GM18868 (cell line): Measurements from ENCODE around the gene GRIFIN.

Source experiments
- ATAC-seq: cut with Tn5 transposase; IDR thresholded peaks from one replicate; pipeline ENCODE4 v1.9.1; 2021; ENCODE audit warnings: mild to moderate bottlenecking, moderate library complexity; ENCODE audit not compliant: unreplicated experiment

The GRIFIN gene

DNA sequence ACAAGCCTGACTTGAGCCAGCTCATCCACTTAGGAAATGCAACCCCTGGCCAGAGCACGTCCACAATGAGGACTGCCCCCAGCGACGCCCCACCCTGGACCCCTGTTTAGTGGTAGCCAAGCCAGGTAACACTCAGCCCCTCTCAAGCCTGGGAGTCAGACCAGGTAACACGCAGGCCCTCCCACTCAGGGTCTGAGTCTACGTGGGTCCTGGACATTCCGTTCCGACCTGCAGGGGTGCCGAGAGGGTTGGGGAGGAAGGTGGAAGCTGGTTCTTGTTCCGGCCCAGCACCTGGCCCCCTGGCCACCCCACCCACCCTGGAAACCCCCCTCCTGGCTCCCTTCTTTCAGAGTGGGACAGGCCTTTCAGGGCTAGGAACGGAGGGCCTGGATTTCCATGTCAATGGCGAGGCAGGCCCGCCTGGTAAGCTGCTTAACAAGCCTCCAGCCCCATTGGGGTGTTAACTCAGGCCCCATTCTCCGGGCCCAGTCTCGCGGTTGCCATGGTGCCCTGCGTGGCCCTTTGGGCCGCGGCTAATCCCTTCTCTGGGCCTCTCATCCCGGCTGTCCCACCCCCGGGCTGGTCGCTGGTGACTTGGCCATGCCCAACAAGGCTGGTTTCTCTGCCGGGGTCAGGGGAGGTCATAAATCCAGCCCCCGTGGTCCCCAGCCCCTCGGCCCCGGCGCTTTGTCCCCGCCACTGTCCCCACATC lies 23.7 kb upstream of the GRIFIN start:
- ATAC-seq, result no peak

DNA sequence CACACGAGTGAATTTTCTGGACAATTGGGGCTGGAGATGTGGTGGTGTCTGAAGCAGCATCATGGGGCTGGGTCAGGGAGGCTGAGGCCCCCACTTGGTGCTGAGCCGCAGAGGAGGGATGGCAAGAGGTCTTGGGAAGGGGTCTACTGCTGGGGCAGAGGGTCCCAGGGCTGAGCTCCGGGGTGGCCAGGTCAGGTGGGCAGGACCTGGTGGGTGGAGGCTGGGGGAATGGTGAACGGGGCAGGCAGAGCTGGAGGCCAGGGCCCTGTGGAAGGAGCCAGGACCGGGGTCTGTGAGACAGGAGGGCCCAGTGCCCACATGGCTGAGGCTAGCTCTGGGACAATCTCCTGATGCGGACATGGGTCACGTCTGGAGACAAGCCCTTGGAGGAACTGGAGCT lies 23.0 kb upstream of the GRIFIN start:
- no peak for ATAC-seq

- ATAC-seq, result no peak
Measured at GRCh38 chr7:2498708-2499107, 22.5 kb upstream of the GRIFIN start.

DNA sequence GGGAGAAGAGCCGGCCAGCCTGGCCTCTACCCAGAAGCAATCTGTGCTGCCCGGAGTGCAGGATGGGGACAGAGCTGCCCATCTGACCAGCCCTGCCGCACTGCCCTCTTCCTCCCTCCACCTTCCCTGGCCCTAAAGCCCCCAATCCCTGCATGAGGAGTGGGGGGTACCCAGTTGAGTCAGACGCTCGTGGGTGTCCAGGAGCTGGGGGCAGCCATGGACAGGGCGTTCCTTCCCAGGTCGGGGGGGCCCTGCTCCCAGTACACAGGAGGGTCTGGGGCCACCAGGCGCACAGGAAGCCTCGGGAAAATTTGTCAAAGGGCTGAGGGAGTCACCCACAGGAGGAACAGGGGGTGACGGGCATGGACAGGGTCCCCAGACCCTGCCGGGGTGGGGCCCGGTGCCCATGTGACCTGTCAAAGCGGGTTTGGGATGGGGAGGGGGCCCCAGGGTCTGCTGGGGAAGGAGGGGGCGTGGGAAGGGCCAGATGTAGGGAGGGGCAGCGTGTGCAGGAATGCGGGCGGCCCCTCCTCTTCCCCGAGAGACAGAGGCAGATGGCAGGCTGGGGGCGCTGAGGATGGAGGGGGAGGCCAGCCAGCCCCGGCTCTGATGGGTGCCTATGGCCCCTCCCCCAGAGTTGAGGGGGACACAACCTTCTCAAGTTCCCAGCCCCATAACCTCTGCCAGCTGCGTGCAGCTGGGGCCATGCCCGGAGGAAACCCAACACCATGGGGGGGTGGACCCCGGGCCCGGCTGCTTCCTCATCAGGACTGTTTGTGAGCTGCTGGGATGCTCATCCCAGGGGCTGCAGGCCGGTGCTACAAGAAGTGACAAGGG lies 21.5 kb upstream of the GRIFIN start:
- ATAC-seq, result no peak

DNA sequence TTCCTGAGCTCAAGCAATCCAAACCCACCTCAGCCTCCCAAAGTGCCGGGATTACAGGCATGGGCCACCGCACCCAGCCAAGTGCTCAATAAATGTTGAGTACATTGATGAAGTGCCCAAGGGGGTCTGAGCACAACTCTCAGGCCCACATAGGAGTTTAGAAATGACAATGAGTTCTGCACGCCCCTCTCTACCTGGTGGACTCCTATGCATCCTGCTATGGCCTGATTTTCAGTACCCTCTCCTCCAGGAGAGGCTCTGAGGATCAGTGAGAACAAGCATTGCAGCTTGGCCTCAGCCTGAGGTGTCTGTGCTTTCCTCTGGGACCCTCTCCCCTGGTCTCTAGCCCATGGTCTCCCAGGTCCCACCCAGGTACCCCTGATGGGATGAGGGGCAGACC lies 20.9 kb upstream of the GRIFIN start:
- ATAC-seq, result no peak

DNA sequence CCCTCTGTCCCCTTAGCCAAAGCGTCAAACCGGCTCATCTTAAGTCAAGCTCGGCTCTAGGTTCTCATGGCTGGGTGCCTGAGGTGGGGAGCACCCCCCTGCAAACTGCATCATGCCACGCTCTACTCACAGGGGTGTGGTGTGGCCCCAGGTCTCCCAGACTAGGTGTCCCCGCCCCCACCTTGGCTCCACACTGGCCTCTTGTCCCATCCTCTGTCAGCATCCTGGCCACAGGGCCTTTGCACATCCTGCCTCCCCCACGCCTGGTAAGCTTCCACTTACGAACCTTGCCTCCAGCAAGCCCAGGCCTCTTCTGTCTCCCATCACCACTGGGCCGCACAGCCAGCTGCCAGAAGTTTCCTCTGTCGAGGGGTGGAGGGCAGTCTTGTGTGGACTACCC lies 20.2 kb upstream of the GRIFIN start:
- ATAC-seq, result no peak

DNA sequence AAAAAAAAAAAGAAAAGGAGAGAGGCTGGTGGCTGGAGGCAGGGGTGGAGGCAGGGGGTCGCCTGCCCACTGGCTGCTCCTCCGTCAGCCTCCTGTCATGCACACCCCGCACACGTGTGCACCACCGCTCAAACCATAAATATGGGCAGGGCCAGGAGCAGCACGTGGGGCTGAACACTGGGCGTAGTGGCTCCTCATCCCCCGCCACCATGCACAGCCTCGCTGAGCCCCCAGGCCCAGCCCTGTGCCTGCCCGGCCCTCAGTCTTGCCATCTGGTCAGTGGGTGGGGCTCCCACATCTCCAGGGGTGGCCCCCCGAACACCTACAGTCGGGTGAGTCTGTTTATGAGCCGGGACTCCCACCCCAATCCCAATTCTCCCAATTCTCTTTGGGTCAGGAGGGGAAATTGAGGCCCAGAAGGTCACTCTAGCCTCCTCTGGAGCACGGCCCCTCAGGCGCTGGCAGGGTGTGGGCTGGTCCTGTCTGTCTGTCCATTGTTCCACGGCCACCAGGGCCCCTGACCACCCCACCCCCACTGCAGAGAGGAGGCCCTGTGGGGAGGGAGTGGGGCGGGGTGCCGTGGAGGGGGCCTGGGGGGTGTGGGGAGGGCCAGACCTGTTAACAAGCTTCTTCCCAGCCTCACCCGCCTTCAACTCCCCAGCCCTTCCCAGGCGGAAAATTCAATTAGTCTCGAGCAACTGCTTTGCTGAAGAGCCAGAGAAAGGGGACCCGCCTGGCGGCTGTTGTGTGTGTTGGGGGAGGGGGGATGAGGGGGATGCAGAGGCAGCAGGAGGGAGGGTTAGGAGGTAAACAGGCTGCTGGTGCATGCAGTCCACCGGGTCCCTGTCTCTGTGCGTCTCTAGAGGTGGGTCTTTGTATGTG lies 19.5 kb upstream of the GRIFIN start:
- no peak for ATAC-seq

DNA sequence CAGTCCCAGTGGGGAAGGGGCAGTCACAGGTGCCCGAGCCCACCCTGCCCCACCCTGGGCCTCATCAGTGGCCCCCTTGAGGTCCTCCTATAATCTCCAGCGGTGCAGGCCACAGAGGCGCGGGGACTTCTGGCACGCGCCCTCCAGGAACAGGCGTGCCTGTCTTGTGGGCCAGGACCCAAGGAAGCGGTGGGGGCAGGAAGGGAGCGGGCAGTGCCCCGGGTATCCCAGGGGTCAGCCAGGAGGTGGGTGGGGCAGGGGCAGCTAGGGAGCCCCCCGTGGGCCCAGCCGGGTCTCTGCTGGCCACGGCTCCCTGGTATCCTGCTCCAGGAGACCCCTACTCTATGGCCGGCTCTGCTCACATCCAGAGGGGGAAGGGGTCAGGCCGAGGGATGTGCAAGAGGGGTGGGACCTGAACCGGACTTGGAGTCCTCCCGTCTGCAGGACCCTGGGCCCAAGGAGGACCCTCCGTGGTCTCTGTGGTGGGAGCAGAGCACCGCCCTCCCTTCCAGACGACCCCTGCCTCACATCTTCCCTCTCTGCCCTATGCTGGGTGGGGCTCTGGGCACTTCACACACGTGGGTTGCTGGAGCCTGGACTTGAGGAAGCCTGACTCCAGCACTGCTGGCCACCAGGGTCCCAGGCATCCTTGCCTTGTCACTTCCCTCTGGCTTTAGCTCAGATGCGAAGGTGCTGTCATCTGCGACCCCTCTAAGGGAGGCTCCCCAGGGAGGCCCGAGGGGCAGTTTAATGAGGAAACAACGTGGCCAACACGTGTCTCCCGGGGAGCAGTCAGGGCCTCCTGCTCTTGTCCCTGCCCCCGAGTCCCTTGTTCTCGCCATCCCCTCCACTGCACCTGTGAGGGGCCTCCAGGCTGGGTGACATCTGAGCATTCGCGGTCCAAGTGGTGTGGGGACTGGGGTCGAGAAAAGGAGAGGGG lies 18.3 kb upstream of the GRIFIN start:
- ATAC-seq, result no peak

DNA sequence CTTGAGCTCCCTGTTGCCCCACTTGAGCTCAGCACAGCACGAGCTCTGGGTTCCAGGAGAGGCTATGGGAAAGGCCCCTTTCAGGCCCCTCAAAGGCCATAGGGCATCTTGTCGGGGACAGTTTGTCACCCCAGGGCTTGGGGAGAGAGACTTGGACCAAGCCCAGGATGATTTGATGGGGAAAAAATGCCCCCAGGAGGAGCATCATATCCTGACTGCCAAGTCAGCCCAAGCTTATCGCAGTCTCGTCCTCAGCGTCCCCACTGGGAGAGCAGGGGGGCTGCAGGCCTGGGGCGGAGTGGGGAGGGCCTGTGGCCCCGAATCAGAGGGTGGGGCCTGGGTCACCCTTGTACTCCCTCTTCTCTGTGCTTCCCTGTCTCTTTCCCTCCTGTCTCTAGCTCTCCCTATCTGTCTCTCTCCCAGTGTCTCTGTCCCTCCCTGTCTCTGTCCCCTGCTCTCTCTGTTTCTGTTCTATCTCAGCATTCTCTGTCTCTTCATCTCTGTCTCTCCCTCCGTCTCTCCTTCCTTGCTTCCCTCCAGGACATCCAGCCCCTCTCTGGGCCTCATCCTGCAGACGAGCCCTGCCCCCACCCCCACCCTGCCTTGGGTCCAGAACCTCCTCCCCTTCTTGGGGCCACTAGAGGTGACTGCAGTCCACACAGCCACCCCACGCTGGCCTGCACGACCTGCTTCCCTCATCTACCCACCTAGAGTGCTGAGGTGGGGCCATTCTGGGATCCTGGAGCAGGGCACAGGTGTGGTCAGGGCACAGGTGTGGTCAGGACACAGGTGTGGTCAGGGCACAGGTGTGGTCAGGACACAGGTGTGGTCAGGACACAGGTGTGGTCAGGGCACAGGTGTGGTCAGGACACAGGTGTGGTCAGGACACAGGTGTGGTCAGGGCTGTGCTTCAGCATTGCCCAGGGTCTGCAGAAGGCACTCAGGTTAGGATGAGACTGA lies 17.3 kb upstream of the GRIFIN start:
- ATAC-seq, result no peak

DNA sequence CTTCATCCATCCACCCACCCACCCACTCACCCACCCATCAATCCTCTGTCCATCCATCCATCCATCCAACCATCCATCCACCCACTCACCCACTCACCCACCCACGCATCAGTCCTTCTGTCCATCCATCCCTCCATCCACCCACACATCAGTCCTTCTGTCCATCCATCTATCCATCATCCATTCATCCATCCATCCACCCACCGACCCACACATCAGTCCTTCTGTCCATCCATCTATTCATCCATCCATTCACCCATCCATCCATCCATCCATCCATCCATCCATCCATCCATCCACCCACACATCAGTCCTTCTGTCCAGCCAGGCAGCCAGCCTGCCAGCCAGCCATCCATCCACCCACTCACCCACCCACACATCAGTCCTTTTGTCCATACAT lies 15.8 kb upstream of the GRIFIN start:
- no peak for ATAC-seq

DNA sequence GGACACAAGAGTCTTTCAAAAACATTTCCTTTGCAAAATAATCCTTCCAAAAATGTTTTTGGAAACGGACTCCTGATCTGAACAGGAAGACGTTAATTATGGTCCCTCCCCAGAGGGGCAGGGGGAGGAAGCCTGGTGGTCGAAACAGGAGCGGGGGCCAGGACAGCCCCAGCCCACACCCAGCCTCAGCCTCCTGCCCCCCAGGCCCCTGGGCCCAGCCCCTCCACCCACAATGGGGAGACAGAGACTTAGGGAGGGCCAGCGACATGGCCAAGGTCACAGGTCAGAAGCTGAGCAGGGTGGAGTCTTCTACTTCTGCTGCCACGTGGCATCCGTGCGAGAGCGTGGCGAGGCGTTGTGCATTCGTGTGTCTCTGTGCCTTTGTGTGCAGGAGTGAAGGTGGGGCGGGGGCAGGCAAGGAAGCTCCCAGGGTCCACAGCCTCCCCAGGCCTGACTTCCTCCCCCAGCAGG lies 14.0 kb upstream of the GRIFIN start:
- ATAC-seq, result no peak

- no peak for ATAC-seq
Measured at GRCh38 chr7:2488681-2489080, 12.5 kb upstream of the GRIFIN start.

DNA sequence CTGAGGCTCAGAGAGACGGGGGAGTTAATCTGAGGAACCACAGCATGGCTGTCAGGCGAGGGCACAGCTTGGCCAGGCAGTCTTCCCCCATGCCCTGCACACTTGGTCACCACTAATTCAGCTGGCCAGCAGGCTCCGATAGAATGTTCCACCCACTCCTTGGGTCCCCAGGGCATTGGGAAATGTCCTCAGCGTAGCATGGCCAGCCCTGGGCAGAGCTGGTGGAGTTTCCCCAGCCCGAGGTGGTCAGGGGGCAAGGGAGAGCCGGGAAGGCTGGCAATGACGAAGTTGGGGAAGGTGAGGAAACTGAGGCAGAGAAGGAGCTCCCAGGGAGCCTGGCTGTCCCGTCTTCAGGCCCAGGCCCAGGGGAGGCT lies 12.1 kb upstream of the GRIFIN start:
- ATAC-seq, result no peak

GRCh38 chr7:2487586-2488271 lies 11.5 kb upstream of the GRIFIN start:
- ATAC-seq, result no peak

- no peak for ATAC-seq
Measured at GRCh38 chr7:2484868-2485267, 8.7 kb upstream of the GRIFIN start.

DNA sequence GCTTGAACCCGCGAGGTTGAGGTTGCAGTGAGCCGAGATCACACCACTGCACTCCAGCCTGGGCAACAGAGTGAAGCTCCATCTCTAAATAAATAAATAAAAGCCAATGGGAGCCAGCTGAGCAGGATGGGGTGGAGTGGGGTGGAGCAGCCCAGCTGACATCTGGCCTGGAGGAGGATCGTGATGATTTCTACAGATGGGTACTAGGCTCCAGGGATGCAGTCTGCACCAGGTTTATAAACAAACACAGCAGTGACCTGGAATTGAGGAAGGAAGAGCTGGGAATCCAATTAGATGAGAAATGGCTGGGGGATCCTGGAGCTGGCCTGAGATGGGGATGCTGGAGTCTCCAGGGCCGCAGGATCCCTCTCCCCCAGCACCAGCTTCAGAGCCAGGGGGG lies 7.3 kb upstream of the GRIFIN start:
- no peak for ATAC-seq

DNA sequence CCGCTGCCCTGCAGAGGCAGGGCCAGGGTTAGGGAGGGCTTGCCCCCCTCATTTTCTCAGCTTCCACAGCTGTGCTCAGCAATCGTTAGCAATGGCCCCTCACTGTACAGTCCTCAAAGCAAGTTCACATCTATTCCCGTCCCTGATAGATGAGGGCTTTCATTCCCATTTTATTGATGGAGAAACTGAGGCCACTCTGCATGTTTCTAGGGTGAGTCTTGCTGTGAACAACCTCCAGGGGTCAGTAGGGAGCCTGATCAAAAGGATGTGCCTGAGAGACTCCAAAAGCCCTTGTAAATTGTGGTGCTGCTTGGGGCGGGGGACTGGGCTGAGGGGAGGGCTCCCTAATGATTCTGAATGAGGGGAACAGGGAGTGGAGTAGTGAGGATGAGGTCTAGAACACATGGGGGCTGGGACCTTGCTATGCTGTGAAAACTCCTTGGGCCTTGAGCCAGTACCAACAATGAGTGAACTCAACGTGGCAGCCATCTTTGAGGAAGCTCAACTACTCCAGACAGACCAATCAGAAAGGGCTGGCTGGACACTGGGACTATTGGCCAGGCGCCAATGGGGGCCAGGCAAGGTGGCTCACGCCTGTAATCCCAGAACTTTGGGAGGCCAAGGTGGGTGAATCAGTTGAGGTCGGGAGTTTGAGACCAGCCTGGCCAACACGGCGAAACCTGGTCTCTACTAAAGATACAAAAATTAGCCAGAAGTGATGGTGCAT lies 6.7 kb upstream of the GRIFIN start:
- no peak for ATAC-seq

GRCh38 chr7:2481195-2481594 lies 5.0 kb upstream of the GRIFIN start:
- no peak for ATAC-seq
